Lower leg skin (tissue), 4 donors: Measurements from ENCODE around the gene BABAM2. TPM values are rescaled to one million over a fixed set of nuclear protein-coding genes. Genes with fewer than 3 reads are reported as not detected.

ENCODE experiments used
- DNase-seq, 2 donors: peaks; one replicate each; pipeline ENCODE4 v3.0.0-alpha.2; 2019; ENCODE audit warnings: low spot score in 2 of 2
- H3K4me3 ChIP-seq: fragments of 200-600 bp; sonication (generic); 2 replicates; pipeline ENCODE4 v1.5.1; 2017; ENCODE audit warnings: mild to moderate bottlenecking, low read depth; ENCODE audit not compliant: poor library complexity, severe bottlenecking
- POLR2A ChIP-seq, 2 donors: fragments of 450-650 bp; IDR thresholded peaks; one replicate each; pipeline ENCODE4 v1.6.1; 2016 to 2017; ENCODE audit warnings: antibody characterized with exemption in 2 of 2, mild to moderate bottlenecking in 1 of 2, moderate library complexity in 1 of 2
- WGBS, 2 donors: methylation state at CpG; one replicate each; pipeline ENCODE4 v1.1.5; 2018; 5-methylcytosine and 5-hydroxymethylcytosine counted together
- intact Hi-C: fragments of 100-400 bp; cut with DNase I; formaldehyde crosslinking; loops from one replicate; pipeline ENCODE4 v1.15.0; 2023; ENCODE audit warnings: low total_unique reads
- total RNA-seq, 4 donors: library from RNA; depleted of rRNA; stranded (reverse); fragments of >200 nt; gene quantifications; one replicate each; pipeline ENCODE4 v1.1.0, GENCODE V29; 2016
- TF ChIP-seq, protein P1 (sequence below), 3 donors: fragments of 450-650 bp; IDR thresholded peaks; one replicate each; pipeline ENCODE4 v1.5.1; 2016; ENCODE audit warnings: antibody characterized with exemption in 3 of 3, mild to moderate bottlenecking in 3 of 3, moderate library complexity in 2 of 3

BABAM2 gene
- total RNA-seq, 4 donors from 2014 or later, result 18.4 to 28.5 (median 23.9) TPM

- no peak for DNase-seq
- no peak for TF ChIP-seq POLR2A (IDR thresholded peaks at IDR 0.05)
- TF ChIP-seq, protein P1, sequence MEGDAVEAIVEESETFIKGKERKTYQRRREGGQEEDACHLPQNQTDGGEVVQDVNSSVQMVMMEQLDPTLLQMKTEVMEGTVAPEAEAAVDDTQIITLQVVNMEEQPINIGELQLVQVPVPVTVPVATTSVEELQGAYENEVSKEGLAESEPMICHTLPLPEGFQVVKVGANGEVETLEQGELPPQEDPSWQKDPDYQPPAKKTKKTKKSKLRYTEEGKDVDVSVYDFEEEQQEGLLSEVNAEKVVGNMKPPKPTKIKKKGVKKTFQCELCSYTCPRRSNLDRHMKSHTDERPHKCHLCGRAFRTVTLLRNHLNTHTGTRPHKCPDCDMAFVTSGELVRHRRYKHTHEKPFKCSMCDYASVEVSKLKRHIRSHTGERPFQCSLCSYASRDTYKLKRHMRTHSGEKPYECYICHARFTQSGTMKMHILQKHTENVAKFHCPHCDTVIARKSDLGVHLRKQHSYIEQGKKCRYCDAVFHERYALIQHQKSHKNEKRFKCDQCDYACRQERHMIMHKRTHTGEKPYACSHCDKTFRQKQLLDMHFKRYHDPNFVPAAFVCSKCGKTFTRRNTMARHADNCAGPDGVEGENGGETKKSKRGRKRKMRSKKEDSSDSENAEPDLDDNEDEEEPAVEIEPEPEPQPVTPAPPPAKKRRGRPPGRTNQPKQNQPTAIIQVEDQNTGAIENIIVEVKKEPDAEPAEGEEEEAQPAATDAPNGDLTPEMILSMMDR (IDR thresholded peaks at IDR 0.05), result no peak
- 86 to 88% methylated on average over 2 of the region's 2 CpGs for WGBS, 2 donors
- H3K4me3 ChIP-seq, result no peak overlapping the region
- intact Hi-C loops, result no loop called here
Observed at GRCh38 chr2:28117104-28117596, 226.6 kb downstream of the BABAM2 start.

DNA sequence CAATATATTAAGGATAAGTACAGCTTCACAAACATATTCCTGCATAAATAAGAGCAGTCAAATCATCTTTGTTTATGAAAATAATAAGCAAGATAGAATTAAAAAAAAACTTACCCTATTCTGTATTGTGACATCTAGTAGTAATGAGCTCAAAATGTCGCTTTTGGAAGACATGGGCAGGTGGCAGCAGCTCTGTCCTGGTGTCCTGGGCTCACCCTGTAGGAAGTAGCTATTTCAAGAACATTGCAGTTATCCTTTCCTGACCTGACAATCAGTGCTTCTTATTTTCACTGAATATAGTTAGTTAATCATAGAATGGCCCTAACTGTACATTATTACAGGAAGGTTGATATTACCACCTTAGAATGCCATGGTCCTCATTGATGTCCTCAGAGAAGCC is 229.1 kb downstream of the BABAM2 start:
- no peak for TF ChIP-seq POLR2A (IDR thresholded peaks at IDR 0.05)
- TF ChIP-seq, protein P1 (IDR thresholded peaks at IDR 0.05), result no peak
- no peak for DNase-seq
- 89 to 95% methylated on average over 1 of the region's 1 CpG for WGBS, 2 donors
- H3K4me3 ChIP-seq, result no peak overlapping the region
- intact Hi-C loops, result no loop called here

DNA sequence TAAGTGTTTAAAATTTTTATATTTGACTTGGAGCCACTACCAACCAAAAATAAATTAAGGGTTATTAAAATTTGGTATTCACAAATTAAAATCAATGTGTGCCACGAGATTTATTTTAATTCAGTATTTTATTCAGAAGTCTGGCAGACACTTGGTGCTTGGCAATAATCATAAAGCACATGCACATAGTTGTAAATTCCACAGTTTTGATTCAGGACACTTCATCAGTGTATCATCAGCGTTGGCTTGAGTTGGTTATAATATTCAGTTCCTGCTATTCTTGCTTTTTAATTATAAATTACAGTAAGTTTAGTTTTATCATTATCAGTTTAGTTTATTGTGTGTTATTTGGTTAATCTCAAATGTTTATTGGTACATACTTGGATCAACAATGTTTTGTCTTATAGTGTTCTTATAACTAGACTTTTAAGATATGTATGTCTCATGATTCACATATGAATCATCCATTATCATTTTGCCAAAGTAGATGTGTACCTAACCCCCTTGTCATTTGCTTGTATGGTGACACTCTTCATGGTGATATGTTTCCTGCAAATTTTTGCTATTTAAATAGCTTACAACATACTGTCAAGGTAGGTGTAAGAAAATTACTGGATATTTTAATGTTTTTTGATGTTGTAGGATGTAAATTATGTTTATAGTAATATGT is 237.9 kb downstream of the BABAM2 start:
- no peak for DNase-seq
- 44 to 54% methylated on average over 2 of the region's 2 CpGs for WGBS, 2 donors
- H3K4me3 ChIP-seq, result no peak overlapping the region
- TF ChIP-seq POLR2A (IDR thresholded peaks at IDR 0.05), result no peak
- TF ChIP-seq, protein P1 (IDR thresholded peaks at IDR 0.05), result no peak
- intact Hi-C loops, result no loop called here

- TF ChIP-seq POLR2A (IDR thresholded peaks at IDR 0.05), result no peak
- TF ChIP-seq, protein P1 (IDR thresholded peaks at IDR 0.05), result no peak
- intact Hi-C loops, result no loop called here
- H3K4me3 ChIP-seq, result no peak overlapping the region
- DNase-seq, result no peak
- 78 to 87% methylated on average over 4 of the region's 4 CpGs for WGBS, 2 donors
Observed at GRCh38 chr2:28129955-28130695, 239.6 kb downstream of the BABAM2 start.

DNA sequence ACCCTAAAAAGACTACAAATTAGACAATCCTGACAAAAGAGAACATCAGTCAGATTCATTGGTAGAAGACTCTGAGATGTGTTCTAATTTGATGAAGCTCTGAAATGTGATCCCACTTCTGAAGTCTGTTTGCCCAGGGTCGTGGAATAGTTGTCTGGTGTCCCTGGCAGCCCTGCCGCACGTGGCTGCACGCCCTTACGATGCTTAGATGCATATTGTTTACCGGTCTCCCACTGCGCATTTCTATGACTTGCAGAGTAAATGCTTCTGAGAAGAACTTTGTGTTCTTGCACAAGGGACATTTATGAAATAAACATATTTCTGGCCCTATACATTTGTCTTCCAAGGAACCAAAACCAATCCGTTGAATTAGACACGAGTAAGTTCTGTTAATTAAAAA is 243.2 kb downstream of the BABAM2 start:
- 66 to 80% methylated on average over 9 of the region's 9 CpGs for WGBS, 2 donors

More for the DNA sequence above, 243.2 kb downstream of the BABAM2 start:
- no peak for DNase-seq
- intact Hi-C loops, result no loop called here
- H3K4me3 ChIP-seq, result no peak overlapping the region
- TF ChIP-seq POLR2A (IDR thresholded peaks at IDR 0.05), result no peak
- TF ChIP-seq, protein P1 (IDR thresholded peaks at IDR 0.05), result no peak
